DMS 273 (cell line): Measurements from ENCODE around the gene SHANK1.
A peak's percentile ranks its signal among the peaks of the same experiment; 100 is the strongest.

ENCODE experiments used
- DNase-seq: peaks from one replicate; lab custom pipeline; 2025; ENCODE audit not compliant: unreplicated experiment; lab: John Stamatoyannopoulos, UW

The SHANK1 gene

DNA sequence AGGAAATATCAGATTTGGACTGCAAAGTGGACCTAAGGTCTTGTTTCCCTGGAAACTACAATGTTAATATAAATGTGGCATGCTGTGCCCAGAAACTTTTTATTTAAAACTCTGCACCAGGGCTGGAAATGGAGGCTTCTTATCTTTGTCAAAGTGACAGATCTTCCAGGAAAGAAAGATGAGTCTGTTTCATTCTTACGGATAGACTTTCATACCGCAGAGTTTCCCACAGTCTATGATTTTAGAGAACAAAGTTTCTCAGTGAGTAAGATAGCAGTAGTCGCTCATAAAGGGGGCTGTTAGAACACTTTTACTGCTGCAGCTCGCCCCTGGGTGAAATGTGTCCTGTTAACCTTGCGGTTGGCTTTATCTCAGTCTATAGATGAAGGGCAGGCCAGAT, 10.3 kb upstream of the SHANK1 start:
- no peak for DNase-seq

DNA sequence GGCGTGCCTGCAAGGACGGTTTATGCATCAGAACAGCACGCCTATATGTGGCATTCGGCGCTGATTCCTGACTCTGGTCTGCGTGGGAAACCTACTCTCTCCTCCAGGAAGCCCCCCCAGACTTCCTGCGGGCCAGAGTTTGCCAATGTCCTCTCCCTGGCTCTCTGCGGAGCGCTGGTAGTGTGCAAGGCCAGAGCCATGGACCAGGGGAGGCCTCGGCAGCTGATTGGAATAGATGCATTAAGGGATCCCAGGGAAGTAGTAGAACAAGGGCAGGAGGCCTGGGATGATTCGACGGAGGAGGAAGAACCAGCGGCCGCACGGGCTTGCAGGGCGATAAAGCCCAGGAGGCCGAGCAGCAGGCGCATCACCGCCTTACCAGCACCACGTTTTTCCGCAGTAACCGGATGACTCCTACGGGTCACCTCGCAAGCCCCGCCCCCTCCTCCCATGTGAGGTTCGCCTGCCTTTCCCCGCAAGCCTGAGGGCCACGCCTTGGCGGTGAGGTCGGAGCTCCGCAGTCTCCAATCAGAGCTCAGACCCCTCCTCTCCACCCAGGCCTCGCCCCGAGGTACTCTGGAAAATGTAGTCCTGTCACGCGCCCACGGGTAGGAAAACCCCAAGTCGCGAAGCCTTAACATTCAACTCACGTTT, 8.6 kb upstream of the SHANK1 start:
- peak; percentile 35 for DNase-seq

DNA sequence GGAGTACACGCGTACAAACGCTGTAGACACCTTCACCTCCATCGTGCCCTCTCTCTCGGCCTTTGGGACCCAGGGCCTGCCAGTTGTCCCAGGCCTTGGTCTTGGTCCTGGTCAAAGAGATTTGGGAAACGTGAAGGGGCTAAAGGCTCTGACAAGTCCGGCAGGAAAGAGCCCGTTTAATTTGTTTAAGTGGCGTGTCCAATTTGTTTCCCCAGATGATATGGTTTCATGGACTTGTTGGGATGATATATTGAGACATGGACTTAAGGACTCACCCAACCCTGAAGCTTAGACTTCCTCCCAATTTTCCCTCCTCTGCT, 6.3 kb upstream of the SHANK1 start:
- no peak for DNase-seq

DNA sequence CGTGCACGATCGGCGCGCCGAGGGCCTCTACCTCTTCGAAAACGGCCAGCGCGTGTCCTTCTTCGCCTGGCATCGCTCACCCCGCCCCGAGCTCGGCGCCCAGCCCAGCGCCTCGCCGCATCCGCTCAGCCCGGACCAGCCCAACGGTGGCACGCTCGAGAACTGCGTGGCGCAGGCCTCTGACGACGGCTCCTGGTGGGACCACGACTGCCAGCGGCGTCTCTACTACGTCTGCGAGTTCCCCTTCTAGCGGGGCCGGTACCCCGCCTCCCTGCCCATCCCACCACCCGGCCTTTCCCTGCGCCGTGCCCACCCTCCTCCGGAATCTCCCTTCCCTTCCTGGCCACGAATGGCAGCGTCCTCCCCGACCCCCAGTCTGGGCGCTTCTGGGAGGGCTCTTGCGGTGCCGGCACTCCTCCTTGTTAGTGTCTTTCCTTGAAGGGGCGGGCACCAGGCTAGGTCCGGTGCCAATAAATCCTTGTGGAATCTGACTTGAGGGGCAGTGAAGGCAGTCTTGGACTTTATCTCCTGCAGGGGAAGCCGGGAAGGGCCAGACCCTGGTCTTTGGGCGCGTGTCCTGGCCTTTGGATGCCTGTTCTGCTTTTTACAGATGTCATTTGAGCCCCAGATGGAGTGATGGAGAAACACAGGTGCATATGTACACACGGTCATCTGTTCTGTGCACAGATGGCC, 5.8 kb upstream of the SHANK1 start:
- no peak for DNase-seq

GRCh38 chr19:50724522-50725217, 5.1 kb upstream of the SHANK1 start:
- DNase-seq, result peak; percentile 97

- DNase-seq, result no peak
These were observed 4.3 kb upstream of the SHANK1 start for GRCh38 chr19:50723735-50724521.

DNA sequence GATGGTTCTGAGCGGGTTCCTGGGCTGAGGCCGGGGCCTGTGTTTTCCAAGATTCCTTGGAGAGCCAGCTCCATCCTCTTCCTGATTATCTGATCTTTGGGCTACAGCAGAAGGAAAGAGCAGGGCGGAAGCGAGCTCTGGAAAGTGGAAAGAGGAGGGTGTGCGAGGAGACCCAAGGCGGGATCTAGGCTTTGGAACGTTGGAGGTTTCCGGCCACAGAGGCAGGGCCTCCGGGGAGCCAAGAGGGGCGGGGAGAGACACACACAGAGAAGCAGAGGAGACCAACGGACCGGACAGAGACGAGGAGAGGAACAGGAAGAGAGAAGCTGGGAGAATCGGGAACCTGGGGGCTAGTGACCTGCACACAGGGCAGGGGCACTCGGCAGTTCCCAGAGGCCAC, 3.5 kb upstream of the SHANK1 start, which contains the start of gene CLEC11A:
CLEC11A (plus strand) TSS at position 296 of the 400 bp plus-strand sequence. CDS start 162 bp downstream, outside the sequence.
- no peak for DNase-seq

GRCh38 chr19:50722201-50723013, 2.8 kb upstream of the SHANK1 start:
- no peak for DNase-seq

GRCh38 chr19:50721441-50722137, 2.0 kb upstream of the SHANK1 start:
- peak; percentile 58 for DNase-seq

DNA sequence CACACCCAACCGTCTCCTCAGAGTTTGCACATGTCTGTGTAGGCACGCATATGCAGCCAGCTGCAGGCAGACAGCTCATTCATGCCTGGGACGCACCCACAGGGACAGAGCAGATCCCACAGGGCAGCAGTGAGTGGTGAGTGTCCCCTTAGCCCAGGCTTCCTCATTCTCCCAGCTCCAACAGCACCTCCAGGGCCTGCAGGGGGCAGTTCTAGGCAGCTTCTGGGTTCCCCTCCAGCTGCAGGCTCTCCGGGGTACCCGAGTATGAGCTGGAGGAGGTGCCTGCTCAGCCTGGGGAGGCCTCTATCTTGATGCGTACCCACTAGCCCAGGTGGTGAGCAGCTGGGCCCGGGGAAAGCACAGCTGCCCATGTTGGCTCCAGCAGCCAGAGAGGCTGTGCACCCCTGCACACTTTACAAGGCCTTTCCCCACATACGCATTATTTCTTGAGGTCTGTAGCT, 1.3 kb upstream of the SHANK1 start:
- DNase-seq, result peak; percentile 63

GRCh38 chr19:50720181-50720920, 749 bp upstream of the SHANK1 start:
- no peak for DNase-seq

DNA sequence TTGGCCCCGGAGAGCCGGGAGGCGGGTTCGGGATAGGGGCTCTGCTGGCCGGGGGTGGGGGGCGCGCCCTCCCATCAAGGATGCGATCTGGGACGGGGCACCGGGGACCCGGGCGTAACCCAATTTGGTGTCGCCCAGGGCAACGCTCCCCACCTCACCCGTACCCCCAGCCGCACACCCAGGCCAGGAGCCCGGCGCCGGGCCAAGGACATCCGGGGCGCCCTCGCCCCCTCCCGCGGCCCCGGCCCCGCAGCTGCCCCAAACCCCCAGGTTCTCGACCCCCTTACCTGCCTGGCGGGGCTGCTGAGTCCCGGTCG, 525 bp downstream of the SHANK1 start:
- DNase-seq, result no peak

- no peak for DNase-seq
These were observed 1.1 kb downstream of the SHANK1 start for GRCh38 chr19:50718255-50719118.

DNA sequence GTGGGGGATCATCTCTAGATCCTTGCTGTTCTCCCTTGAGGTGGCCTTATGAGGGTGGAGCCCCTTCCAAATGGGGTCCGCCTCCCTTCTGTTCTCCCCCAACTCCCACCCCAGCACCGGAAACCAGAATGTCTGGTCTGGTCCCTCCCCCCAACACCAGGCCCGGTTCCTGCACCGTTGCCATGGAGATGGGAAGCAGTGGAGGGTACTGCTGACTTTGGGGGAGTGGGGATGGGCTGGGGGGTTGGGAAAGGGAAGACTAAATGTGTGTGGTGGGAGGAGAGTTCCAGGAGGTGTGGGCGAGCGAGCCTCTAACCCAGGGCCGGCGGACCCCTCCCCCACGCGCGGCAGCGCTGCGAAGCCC, 1.7 kb downstream of the SHANK1 start:
- peak; percentile 24 for DNase-seq

GRCh38 chr19:50717026-50717723, 2.4 kb downstream of the SHANK1 start:
- DNase-seq, result no peak

GRCh38 chr19:50716178-50717025, 3.2 kb downstream of the SHANK1 start:
- no peak for DNase-seq
